Natural killer cell (primary cell): Measurements from ENCODE around the gene PLCH1. TPM values are rescaled to one million over a fixed set of nuclear protein-coding genes. Genes with fewer than 3 reads are reported as not detected.

Experiments
- ATAC-seq, 3 donors: fragments of 150-1000 bp in 2 of 3; fragments of 200-7000 bp in 1 of 3; cut with Tn5 transposase; 1 replicate in 1 of 3; 2 replicates in 2 of 3; pipeline ENCODE4 v1.10.0; 2021; ENCODE audit warnings: mild to moderate bottlenecking in 2 of 3, moderate library complexity in 2 of 3
- DNase-seq, 2 donors: peaks; one replicate each; pipeline versions ENCODE4 v3.0.0 to v3.0.0-alpha.2; 2013 to 2021; ENCODE audit warnings: mixed read lengths in 1 of 2
- H3K27ac ChIP-seq: one replicate; pipeline ENCODE4 v1.5.1; 2013; ENCODE audit warnings: mild to moderate bottlenecking, low read length
- H3K27me3 ChIP-seq: one replicate; pipeline ENCODE4 v1.6.1; 2013; ENCODE audit warnings: low read length; ENCODE audit not compliant: control insufficient read depth, insufficient read depth
- H3K36me3 ChIP-seq: one replicate; pipeline ENCODE4 v1.6.1; 2013; ENCODE audit warnings: low read length; ENCODE audit not compliant: control insufficient read depth, insufficient read depth
- H3K4me1 ChIP-seq: one replicate; pipeline ENCODE4 v1.6.1; 2013; ENCODE audit warnings: low read length; ENCODE audit not compliant: control insufficient read depth, insufficient read depth
- H3K4me3 ChIP-seq: one replicate; pipeline ENCODE4 v1.5.1; 2013; ENCODE audit warnings: low read length
- H3K9me3 ChIP-seq: one replicate; pipeline ENCODE4 v1.6.1; 2013; ENCODE audit warnings: low read length; ENCODE audit not compliant: control insufficient read depth, insufficient read depth
- H3K27ac Mint-ChIP-seq, 2 donors: one replicate each; pipeline ENCODE4 v1.8.0; 2022; ENCODE audit warnings: mild to moderate bottlenecking in 2 of 2, mixed read lengths in 2 of 2, moderate library complexity in 1 of 2
- H3K27me3 Mint-ChIP-seq, 2 donors: one replicate each; pipeline ENCODE4 v1.8.0; 2022; ENCODE audit warnings: low read depth in 2 of 2, mixed read lengths in 2 of 2
- H3K36me3 Mint-ChIP-seq: one replicate; pipeline ENCODE4 v1.8.0; 2022; ENCODE audit warnings: mixed read lengths
- H3K4me1 Mint-ChIP-seq, 2 donors: one replicate each; pipeline ENCODE4 v1.8.0; 2022; ENCODE audit warnings: mixed read lengths in 2 of 2
- H3K4me3 Mint-ChIP-seq: one replicate; pipeline ENCODE4 v1.8.0; 2022; ENCODE audit warnings: mild to moderate bottlenecking, moderate library complexity, mixed read lengths
- H3K9me3 Mint-ChIP-seq, 2 donors: one replicate each; pipeline ENCODE4 v1.8.0; 2022; ENCODE audit warnings: mixed read lengths in 2 of 2
- WGBS: methylation state at CpG from one replicate; pipeline ENCODE4 v1.1.7; 2013; ENCODE audit warnings: missing lambda C conversion rate; ENCODE audit not compliant: insufficient coverage; 5-methylcytosine and 5-hydroxymethylcytosine counted together
- intact Hi-C: fragments of 100-400 bp; cut with micrococcal nuclease; formaldehyde crosslinking; loops from one replicate; pipeline ENCODE4 v1.14.2; 2022
- total RNA-seq, 4 donors: library from RNA; stranded (reverse); fragments of 120-200 nt in 1 of 4; gene quantifications; one replicate each; pipeline versions ENCODE4 v1.2.3 to v1.2.4, GENCODE V29; 2013 to 2022
- TF ChIP-seq, protein P1 (sequence below): fragments of 200-600 bp; IDR thresholded peaks from one replicate; pipeline ENCODE4 v1.8.0; 2022; ENCODE audit warnings: antibody characterized with exemption

The PLCH1 gene
- total RNA-seq, 3 donors from 2014 or later (not counting 1 experiment from before 2014, with no cell fraction given) = 0.05 to 0.26 (median 0.08) TPM

DNA sequence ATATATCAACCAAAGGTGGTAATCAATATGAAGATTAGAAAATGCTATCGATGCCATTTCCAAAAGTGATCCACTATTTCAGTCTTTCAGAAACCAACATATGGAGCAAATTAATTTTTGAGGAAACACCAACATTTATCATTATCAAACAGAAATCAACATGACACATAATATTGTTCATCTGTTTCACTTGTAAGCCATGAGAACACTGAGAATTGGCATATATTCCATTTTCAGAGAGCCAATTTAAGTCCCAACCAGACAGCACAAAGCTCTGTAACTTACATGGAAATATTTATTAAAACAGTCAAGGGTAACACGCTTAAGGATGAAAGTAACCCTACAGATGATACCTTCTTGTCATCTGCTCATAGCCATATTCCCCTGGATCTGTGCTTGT, 413.8 kb downstream of the PLCH1 start:
- Mint-ChIP-seq H3K27me3 (no peaks in the 10 kb centered on the region), H3K27ac (no peak overlapping the region), H3K4me1 (peaks cover 12 to 18% of the 10 kb centered on the region in 2 donors), H3K36me3 (no peaks in the 10 kb centered on the region), H3K4me3 (no peak overlapping the region), H3K9me3 (no peaks in the 10 kb centered on the region)
- H3K4me1 ChIP-seq = peaks cover 9% of the 10 kb centered on the region
- H3K9me3 ChIP-seq = no peaks in the 10 kb centered on the region
- H3K4me3 ChIP-seq = no peak overlapping the region
- ATAC-seq (no peak), DNase-seq (no peak)
- H3K27me3 ChIP-seq = no peaks in the 10 kb centered on the region
- intact Hi-C loops = no loop called here
- TF ChIP-seq, protein P1, sequence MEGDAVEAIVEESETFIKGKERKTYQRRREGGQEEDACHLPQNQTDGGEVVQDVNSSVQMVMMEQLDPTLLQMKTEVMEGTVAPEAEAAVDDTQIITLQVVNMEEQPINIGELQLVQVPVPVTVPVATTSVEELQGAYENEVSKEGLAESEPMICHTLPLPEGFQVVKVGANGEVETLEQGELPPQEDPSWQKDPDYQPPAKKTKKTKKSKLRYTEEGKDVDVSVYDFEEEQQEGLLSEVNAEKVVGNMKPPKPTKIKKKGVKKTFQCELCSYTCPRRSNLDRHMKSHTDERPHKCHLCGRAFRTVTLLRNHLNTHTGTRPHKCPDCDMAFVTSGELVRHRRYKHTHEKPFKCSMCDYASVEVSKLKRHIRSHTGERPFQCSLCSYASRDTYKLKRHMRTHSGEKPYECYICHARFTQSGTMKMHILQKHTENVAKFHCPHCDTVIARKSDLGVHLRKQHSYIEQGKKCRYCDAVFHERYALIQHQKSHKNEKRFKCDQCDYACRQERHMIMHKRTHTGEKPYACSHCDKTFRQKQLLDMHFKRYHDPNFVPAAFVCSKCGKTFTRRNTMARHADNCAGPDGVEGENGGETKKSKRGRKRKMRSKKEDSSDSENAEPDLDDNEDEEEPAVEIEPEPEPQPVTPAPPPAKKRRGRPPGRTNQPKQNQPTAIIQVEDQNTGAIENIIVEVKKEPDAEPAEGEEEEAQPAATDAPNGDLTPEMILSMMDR = no peak
- WGBS = 100% methylated on average over 2 of the region's 2 CpGs
- no peak overlapping the region for H3K27ac ChIP-seq
- H3K36me3 ChIP-seq = no peaks in the 10 kb centered on the region

DNA sequence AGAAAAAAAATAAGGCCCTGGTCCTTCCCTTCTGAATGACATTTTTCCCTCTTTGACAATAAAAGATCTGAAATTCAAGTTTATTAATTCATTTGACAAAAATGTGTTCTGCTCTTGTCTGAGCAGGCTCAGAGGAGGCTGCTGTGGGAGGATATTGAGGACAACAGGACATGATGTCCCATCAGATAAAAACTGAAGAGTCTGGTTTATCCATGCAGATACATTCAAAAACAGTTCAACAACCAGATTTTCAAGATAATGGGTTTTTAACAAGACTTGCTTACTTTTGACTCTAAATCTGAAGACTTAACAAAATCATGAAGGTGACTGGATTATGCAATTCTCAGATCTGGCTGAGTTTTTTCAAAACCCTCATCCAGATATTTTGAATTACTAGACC, 414.5 kb downstream of the PLCH1 start:
- Mint-ChIP-seq H3K27ac (no peak overlapping the region), H3K27me3 (no peaks in the 10 kb centered on the region), H3K36me3 (no peaks in the 10 kb centered on the region), H3K4me3 (no peak overlapping the region), H3K4me1 (peaks cover 9 to 11% of the 10 kb centered on the region in 2 donors), H3K9me3 (no peaks in the 10 kb centered on the region)
- TF ChIP-seq, protein P1 = no peak
- intact Hi-C loops = no loop called here
- Histone ChIP-seq H3K4me1 (peaks cover 6% of the 10 kb centered on the region), H3K9me3 (no peaks in the 10 kb centered on the region), H3K27ac (no peak overlapping the region), H3K36me3 (no peaks in the 10 kb centered on the region), H3K27me3 (no peaks in the 10 kb centered on the region), H3K4me3 (no peak overlapping the region)
- DNase-seq (no peak), ATAC-seq (no peak)

DNA sequence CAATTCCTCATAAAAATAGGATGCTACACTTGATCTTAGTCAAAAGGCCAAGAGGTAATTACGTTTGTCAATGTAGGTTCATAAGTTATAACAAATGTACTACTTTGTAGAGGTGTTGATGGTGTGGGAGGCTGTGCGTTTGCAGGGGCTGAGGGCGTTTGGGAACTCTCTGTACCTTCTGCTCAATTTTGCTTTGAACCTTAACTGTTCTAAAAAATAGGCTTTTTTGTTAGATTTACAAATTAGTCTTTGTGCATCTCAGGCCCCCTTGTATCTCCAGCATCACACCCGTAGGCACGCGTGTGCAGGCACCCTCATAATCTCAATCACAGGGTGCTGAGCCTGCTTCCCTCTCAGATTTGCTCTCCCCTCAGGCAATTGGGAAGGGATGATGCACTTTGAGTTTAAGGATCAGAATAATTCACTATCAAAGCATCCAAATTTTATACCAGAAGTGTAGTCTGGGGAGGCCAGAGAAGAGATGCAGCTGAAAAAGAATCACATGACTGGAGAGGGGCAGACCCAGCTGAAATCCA, 415.3 kb downstream of the PLCH1 start:
- Mint-ChIP-seq H3K27ac (no peak overlapping the region), H3K36me3 (no peaks in the 10 kb centered on the region), H3K4me3 (no peak overlapping the region), H3K27me3 (no peaks in the 10 kb centered on the region), H3K9me3 (no peaks in the 10 kb centered on the region), H3K4me1 (peaks cover 1 to 4% of the 10 kb centered on the region in 2 donors)
- 92% methylated on average over 6 of the region's 6 CpGs for WGBS
- ATAC-seq (no peak), DNase-seq (no peak)
- Histone ChIP-seq H3K27ac (no peak overlapping the region), H3K4me3 (no peak overlapping the region), H3K36me3 (no peaks in the 10 kb centered on the region), H3K4me1 (peaks cover 3% of the 10 kb centered on the region), H3K27me3 (no peaks in the 10 kb centered on the region), H3K9me3 (no peaks in the 10 kb centered on the region)
- intact Hi-C loops = loop anchor here (10.0 kb wide), 1 partner anchor 995 kb away; no protein-coding TSS in a partner anchor
- TF ChIP-seq, protein P1 = no peak

DNA sequence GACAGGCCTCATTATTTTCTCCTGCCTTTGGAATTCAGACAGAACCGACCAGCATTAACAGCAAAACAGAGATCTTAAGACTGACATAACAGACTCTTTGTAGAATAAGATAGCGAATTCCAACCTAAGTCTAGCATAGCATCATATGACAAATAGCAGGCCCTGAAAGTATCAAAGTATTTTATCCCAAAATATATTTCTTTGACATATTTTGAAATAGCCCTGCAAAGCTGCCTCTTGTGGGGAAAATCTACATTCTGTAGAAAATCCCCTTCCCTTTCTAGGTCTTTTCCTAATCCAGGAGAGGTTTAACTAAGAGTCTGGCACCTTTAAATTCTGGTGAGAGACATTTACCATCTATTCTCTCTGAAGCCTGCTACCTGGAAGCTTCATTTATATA, 417.0 kb downstream of the PLCH1 start:
- no peak for ATAC-seq
- no peak overlapping the region for H3K27ac Mint-ChIP-seq

More for the DNA sequence above, 417.0 kb downstream of the PLCH1 start:
- no peaks in the 10 kb centered on the region for H3K27me3 ChIP-seq
- WGBS = 83% methylated on average over 2 of the region's 2 CpGs
- no peaks in the 10 kb centered on the region for H3K9me3 Mint-ChIP-seq
- no peak overlapping the region for H3K27ac ChIP-seq
- no peaks in the 10 kb centered on the region for H3K4me1 Mint-ChIP-seq
- no peak for DNase-seq
- no peak overlapping the region for H3K4me3 ChIP-seq
- H3K27me3 Mint-ChIP-seq = no peaks in the 10 kb centered on the region
- H3K4me1 ChIP-seq = no peaks in the 10 kb centered on the region
- TF ChIP-seq, protein P1 = no peak
- no peaks in the 10 kb centered on the region for H3K9me3 ChIP-seq
- H3K4me3 Mint-ChIP-seq = no peak overlapping the region
- no peaks in the 10 kb centered on the region for H3K36me3 Mint-ChIP-seq
- H3K36me3 ChIP-seq = no peaks in the 10 kb centered on the region
- intact Hi-C loops = loop anchor here (10.0 kb wide), 1 partner anchor 993 kb away; no protein-coding TSS in a partner anchor
